Stimulated activated CD4-positive, alpha-beta T cell treated with anti-CD3 and anti-CD28 coated beads, Interleukin-1b, Interleukin-23, amount 100 ng/mL, for 48 hours (primary cell): ENCODE data around the gene LBHD1.
"Not testable (repeated sequence)": the region's sequence is repeated elsewhere in the genome, so short reads cannot be mapped to it uniquely, and the experiment has no call there.

ENCODE experiments used
- DNase-seq: peaks from one replicate; pipeline ENCODE4 v3.0.0-alpha.2; 2020

LBHD1 gene

DNA sequence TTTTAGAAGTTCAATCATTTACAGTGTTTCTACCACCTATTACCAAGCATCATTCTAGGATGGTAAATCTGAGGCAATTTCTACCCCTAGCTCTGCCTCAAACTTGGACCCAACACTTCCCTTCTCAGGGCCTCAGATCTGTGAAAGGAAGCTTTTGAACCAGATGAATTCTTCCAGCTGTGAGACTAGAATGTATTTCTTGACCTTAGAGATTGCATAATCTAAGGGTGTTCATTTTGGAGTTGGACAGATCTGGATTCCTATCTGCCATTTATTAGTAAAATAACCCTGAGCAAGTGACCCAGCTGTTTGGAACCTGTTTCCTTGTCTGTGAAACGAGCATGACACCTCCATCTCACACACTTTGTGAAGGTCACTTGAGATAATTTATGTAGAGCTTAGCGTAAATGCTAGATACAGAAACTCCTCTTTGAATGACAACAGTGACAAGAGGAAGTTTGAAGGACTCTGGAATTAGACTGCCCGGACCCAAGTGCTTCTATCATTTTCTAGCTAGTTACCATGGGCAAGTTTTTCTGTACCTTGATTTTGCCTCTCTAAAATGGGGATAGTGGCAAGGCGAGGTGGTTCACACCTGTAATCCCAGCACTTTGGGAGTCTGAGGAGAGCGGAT lies 15.2 kb downstream of the LBHD1 start:
- no peak for DNase-seq

DNA sequence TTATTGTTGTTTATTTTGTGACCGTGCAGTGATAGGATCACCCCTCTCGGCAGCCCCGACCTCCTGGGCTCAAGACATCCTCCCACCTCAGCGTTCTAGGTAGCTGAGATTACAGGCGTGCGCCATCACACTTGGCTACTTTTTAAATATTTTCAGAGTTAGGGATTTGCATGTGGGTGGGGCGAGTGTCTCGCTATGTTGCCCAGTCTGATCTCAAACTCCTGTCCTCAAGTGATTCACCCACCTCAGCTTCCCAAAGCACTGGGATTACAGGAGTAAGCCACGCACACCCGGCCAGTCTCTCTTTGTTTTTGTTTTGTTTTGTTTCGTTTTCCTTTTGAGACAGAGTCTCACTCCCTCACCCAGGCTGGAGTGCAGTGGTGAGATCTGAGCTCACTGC lies 17.8 kb downstream of the LBHD1 start:
- DNase-seq = no peak

GRCh38 chr11:62652161-62653006 lies 19.7 kb downstream of the LBHD1 start:
- DNase-seq = no peak

DNA sequence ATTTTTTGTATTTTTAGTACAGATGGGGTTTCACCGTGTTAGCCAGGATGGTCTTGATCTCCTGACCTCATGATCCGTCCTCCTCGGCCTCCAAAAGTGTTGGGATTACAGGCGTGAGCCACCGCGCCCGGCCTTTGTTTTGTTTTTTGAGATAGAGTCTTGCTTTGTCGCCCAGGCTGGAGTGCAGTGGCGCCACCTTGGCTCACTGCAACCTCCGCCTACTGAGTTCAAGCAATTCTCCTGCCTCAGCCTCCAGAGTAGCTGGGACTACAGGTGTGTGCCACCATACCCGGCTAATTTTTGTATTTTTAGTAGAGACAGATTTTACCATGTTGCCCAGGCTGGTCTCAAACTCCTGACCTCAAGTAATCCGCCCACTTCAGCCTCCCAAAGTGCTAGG lies 21.8 kb downstream of the LBHD1 start:
- not testable (repeated sequence) for DNase-seq

- DNase-seq = no peak
These were observed 22.6 kb downstream of the LBHD1 start for GRCh38 chr11:62649486-62649885.

DNA sequence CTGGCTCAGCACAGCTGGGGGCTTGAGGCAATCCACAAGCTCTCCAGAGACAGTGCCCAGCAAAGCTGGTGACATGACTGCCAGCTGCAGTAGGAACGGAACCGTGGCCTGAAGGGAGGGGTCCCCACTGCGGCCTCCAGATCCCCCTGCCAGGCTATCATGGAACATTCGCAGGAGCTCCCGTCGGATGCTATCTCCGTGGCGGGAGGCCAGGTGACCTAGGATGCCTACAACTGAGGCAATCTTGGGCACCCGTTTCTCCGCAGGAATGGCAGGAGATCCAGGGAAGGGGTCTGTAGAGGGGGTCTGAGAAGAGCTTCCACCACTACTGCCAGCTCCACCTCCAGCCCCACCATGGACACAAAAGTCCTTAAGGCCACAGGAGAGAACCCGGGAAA lies 23.1 kb downstream of the LBHD1 start:
- DNase-seq = no peak

- DNase-seq = no peak
These were observed 23.7 kb downstream of the LBHD1 start for GRCh38 chr11:62648185-62648966.

GRCh38 chr11:62647609-62648005 lies 24.5 kb downstream of the LBHD1 start:
- no peak for DNase-seq

DNA sequence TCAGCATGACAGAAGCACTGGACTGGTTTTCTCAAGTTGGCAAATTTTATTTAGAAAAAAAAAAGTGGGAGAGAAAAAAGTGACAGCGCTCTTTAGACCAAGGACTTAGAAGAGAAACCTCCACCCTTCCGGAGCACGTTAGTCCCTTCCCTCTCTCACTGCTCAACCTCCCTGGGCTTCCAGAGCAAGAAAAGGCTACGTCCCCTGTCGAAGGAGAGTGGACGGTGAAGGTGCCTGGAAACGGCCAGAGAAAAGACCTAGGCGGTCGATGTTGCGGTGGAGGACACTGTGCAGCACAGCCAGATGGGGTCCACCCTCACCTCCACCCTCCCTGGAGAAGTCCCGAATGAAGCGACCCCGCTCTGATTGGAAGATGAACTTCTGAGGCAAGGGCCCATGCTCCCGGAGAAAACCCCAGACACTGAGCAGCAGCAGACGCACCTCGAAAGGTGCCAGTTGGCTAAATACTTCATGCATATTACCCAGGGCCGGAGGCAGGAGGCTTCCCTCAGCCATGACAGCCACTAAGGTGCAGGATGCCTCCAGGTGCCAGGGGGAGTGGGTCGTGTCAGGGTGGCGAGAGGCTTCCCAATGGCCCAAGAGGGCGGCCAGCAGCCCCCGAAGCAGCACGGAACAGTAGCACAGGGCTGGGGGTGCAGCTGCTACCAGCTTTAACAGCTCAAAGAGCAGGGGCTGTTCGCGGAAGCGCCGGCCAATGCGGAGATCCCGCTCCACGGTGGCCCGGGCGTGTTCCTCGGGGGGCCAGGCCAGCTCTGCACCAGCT lies 25.1 kb downstream of the LBHD1 start:
- DNase-seq = no peak

GRCh38 chr11:62645946-62646824 lies 25.9 kb downstream of the LBHD1 start, which contains the start of gene GANAB:
Gene GANAB (minus strand): TSS chr11:62646613. CDS start chr11:62646599, 14 bp downstream.
- peak; percentile 99 for DNase-seq

- no peak for DNase-seq
These were observed 26.5 kb downstream of the LBHD1 start for GRCh38 chr11:62645671-62645945.

GRCh38 chr11:62644220-62644619 lies 27.8 kb downstream of the LBHD1 start:
- no peak for DNase-seq

DNA sequence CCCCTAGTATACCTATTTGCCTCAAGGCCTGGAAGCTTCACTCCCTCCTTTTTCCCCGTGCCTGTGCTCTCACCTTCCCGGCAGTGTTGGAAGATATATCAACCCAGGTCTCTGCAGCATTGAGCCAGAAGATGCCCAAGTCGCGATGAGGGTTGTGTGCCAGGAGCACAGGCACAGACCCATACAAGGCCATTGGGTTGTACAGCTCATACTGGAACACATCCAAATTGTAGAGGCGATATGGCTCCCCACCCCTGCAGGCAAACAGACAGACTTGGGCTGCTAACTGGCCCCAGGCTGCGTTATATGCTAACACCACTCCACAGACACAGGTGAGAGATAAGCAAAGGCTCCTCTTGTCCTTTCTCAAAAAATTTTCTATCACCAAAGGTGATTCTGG lies 39.6 kb downstream of the LBHD1 start:
- no peak for DNase-seq

DNA sequence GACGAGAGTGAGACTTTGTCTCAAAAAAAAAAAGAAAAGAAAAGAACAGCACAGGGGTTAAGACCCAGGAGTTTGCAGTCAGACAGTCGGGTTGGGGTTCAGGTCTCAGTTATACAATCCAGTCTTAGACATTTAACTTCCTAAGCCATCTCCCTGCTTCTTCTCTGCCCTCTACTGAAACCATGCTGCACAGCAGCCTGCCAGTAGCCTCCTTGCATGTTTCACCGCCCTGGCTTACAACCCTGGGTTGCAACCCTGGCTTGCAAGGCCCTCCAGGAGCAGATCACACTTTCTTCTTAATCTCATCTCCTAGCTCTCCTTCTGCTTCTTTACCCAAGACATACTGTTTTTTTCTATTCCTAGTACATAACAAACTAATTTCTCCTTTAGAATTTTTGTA lies 44.4 kb downstream of the LBHD1 start:
- DNase-seq = no peak

DNA sequence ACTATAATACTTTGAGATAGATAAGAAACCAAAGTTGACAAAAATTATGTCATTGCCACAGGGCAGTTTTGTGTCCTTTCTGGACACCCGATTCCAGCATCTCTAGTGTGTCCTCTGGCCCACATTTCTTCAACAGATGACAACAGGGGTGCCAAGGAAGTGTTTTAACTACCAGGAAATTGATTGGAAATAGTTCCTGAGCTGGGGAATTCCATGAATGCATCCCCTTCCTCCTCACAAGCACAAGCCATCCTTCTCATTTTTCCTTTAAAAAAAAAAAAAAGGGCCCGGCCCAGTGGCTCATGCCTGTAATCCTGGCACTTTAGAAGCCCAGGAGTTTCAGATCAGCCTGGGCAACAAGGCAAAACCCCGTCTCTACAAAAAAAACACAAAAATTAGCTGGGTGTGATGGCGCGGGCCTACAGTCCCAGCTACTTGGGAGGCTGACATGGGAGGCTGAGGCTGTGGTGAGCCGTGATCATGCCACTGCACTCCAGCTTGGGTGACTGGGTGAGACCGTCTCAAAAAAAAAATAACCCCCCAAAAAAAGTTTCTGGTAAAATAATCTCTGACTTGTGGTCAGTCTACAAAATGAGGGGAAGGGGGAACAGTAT lies 49.5 kb downstream of the LBHD1 start:
- no peak for DNase-seq

- peak; percentile 97 for DNase-seq
These were observed 50.2 kb downstream of the LBHD1 start, which contains the start of gene B3GAT3 for GRCh38 chr11:62621567-62622470. Gene B3GAT3 (minus strand): TSS chr11:62621986. CDS start chr11:62621947, 39 bp downstream.

GRCh38 chr11:62621027-62621566 lies 51.0 kb downstream of the LBHD1 start:
- no peak for DNase-seq

- DNase-seq = not testable (repeated sequence)
These were observed 55.1 kb downstream of the LBHD1 start for GRCh38 chr11:62616957-62617356.

DNA sequence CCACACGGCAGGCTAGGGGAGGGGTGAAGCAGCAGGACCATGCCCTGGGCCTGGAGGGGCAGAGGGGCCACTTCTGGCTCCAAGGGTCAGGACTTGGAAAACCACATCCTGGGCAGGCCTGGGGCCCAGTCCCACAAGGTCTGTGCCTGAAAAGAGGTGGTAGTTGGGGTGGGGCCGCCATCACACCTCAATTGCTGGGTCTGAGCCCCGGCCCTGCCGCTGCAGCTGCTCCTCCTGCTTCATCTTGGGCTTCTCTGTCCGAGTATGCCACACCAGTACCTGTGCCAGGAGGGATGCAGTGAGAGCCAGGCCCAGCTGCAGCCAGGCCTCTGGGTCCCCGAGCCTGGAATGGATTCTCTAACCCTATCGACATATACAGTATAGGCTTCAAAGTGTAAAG lies 56.5 kb downstream of the LBHD1 start:
- no peak for DNase-seq

- peak; percentile 71 for DNase-seq
These were observed 57.8 kb downstream of the LBHD1 start for GRCh38 chr11:62614275-62614674.
